Measurements from ENCODE around the gene HNRNPA0. TPM values are rescaled to one million over a fixed set of nuclear protein-coding genes. Genes with fewer than 3 reads are reported as not detected.
A peak's percentile ranks its signal among the peaks of the same experiment; 100 is the strongest.

Gene HNRNPA0
- total and polyA plus RNA-seq, 9 of the 15 experiments (the other 6 are each of a cell fraction or from before 2014, with no cell fraction given) = 5.0 to 33.3 (median 10.7) TPM

DNA sequence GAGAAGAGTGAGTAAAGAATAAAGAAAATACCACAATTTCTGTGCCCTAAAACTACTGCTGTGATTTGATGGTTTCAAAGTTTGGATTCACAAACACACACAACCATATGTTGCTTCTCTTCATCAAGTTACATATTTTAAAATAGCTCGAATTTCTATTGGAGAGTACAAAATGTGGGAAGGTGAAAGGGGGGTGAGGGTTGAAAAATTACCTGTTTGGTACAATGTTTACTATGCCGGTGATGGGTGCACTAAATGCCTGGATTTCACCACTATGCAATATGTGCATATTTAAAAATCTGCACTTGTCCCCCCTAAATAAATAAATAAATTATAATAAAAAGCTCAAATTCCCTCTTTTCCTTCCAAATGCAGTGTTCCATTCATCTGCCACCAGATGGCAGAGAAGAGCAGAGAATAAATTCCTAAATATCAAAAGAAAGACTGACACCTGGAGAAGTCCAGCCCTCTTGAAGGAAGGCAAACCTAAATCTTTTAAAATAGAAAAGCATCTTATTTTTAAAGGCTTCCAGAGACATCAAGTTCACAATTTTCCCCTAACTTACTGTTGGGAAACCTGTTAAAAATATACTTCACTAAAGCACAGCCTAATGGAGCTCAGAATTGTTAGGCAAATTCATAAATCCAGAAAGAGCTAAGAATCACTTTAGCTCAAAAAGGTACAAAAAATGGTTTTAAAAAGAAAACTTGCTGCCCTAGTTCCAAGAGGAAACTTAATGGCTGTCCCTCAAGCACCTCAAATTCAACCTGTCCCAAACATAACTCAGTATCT lies 24.8 kb upstream of the HNRNPA0 start (continued):
- TF ChIP-seq KLF1 (tag; IDR thresholded peaks at IDR 0.05) = no peak
- no peak for TF ChIP-seq ZNF274 (IDR thresholded peaks at IDR 0.05; ENCODE audit: borderline replicate concordance, low read depth, low read length)
- TF ChIP-seq, protein P1, sequence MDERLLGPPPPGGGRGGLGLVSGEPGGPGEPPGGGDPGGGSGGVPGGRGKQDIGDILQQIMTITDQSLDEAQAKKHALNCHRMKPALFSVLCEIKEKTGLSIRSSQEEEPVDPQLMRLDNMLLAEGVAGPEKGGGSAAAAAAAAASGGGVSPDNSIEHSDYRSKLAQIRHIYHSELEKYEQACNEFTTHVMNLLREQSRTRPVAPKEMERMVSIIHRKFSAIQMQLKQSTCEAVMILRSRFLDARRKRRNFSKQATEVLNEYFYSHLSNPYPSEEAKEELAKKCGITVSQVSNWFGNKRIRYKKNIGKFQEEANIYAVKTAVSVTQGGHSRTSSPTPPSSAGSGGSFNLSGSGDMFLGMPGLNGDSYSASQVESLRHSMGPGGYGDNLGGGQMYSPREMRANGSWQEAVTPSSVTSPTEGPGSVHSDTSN (CRISPR knock-in tag; IDR thresholded peaks at IDR 0.05; ENCODE audit: low read depth) = no peak
- TF ChIP-seq, protein P1 (tag; conservative IDR thresholded peaks at IDR 0.05; ENCODE audit: low read depth) = peak; percentile 59
- TF ChIP-seq SREBF1 (IDR thresholded peaks at IDR 0.05; ENCODE audit: borderline replicate concordance, low read depth, low read length) = no peak
- TF ChIP-seq HDAC8 (tag; IDR thresholded peaks at IDR 0.05) = no peak
- TF ChIP-seq POLR2AphosphoS5 (IDR thresholded peaks at IDR 0.05; ENCODE audit: control insufficient read depth, insufficient read depth, low read depth, low read length) = no peak
- TF ChIP-seq ZNF699 (CRISPR knock-in tag; IDR thresholded peaks at IDR 0.05; ENCODE audit: insufficient replicate concordance) = no peak
- peak; percentile 40; the same call in 1 of the 2 replicates for TF ChIP-seq DEAF1 (CRISPR knock-in tag; IDR thresholded peaks at IDR 0.05)
- TF ChIP-seq ZFP30 (CRISPR knock-in tag; IDR thresholded peaks at IDR 0.05; ENCODE audit: borderline replicate concordance) = no peak
- peak; percentile 29; the same call in 1 of the 2 replicates for TF ChIP-seq REST (IDR thresholded peaks at IDR 0.05; ENCODE audit: borderline replicate concordance)
- TF ChIP-seq REST (CRISPR knock-in tag; IDR thresholded peaks at IDR 0.05; ENCODE audit: low read depth) = no peak

Data from K562 (cell line).